IPS-18a (cell line): ENCODE data around the gene TBC1D22B.

Experiments
- H3K27ac ChIP-seq: one replicate; pipeline ENCODE4 v1.5.1; 2013; ENCODE audit warnings: low read length
- H3K27me3 ChIP-seq: one replicate; pipeline ENCODE4 v1.6.1; 2013; ENCODE audit warnings: mild to moderate bottlenecking, low read length; ENCODE audit not compliant: control insufficient read depth, insufficient read depth
- H3K36me3 ChIP-seq: one replicate; pipeline ENCODE4 v1.6.1; 2013; ENCODE audit warnings: low read depth, low read length; ENCODE audit not compliant: control insufficient read depth
- H3K4me1 ChIP-seq: one replicate; pipeline ENCODE4 v1.6.1; 2013; ENCODE audit warnings: low read depth, low read length; ENCODE audit not compliant: control insufficient read depth
- H3K4me3 ChIP-seq: one replicate; pipeline ENCODE4 v1.5.1; 2013; ENCODE audit warnings: low read length
- H3K9ac ChIP-seq: one replicate; pipeline ENCODE4 v1.6.1; 2013; ENCODE audit warnings: mild to moderate bottlenecking, low read length, moderate library complexity
- H3K9me3 ChIP-seq: one replicate; pipeline ENCODE4 v1.6.1; 2013; ENCODE audit warnings: low read depth, low read length; ENCODE audit not compliant: control insufficient read depth

The TBC1D22B gene

DNA sequence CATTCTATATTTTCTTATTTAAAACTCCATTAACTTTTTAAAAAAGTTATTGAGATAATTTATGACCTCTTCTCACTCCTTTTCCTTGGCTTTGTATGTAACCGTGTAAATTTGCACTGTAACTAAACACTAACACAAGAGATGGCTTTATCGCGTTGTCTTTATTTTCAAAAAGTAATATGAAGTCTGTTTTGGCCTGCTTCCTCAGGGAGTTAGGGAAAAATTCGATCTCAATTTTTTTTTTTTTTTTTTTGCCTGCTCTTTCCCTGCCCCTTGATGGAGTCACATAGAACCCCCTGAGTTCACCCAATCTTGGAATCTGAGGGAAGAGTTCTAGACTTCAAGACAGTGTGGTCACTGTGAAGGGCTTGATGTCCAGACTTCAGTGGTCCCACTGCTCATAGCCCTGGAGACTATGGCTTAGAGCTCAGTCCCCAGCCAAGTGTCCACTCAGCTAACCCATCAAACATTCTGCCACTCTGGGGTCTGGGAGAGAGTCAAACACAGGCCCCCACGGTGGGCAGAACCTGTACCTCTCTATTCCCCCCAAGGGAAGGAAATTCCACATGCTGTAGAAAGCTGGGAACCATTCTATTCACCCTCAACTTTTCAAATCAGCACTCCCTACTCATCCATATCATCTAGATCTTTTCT, 15.7 kb upstream of the TBC1D22B start:
- H3K27me3 ChIP-seq: no peaks in the 10 kb centered on the region
- H3K9ac ChIP-seq: no peak overlapping the region
- no peaks in the 10 kb centered on the region for H3K36me3 ChIP-seq
- no peak overlapping the region for H3K4me3 ChIP-seq
- no peaks in the 10 kb centered on the region for H3K4me1 ChIP-seq
- no peaks in the 10 kb centered on the region for H3K9me3 ChIP-seq
- no peak overlapping the region for H3K27ac ChIP-seq

DNA sequence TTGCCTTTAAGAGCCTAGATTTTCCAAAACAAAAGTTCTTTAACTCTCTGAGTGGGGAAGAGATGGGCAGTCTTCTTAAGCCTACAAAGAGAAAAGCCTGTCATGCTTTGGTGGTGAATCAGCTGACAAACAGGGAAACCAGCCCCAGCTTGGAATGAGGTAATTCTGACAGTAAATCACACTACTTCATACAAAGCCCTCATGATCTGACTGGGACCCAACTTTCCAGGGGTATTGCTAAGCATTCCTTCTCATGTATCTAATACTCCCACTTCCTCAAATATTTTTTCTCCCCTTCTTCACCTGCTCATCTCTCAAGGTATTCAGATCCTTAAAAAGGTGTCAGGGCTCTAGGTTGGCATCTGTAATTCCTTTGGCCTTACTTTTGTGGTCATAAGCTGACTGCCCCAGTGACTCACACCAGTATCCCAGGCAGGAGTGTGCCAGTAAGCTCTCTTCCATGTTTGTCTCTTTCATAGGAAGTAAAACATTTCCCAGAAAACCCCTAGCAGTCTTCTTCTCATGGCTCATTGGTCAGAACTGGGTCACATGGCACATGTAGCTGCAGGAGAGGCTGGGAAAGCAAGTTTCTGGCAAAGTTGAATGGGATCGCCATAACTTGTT, 15.0 kb upstream of the TBC1D22B start:
- Histone ChIP-seq H3K27me3 (no peaks in the 10 kb centered on the region), H3K9ac (no peak overlapping the region), H3K9me3 (no peaks in the 10 kb centered on the region), H3K36me3 (no peaks in the 10 kb centered on the region), H3K27ac (no peak overlapping the region), H3K4me1 (no peaks in the 10 kb centered on the region), H3K4me3 (no peak overlapping the region)

DNA sequence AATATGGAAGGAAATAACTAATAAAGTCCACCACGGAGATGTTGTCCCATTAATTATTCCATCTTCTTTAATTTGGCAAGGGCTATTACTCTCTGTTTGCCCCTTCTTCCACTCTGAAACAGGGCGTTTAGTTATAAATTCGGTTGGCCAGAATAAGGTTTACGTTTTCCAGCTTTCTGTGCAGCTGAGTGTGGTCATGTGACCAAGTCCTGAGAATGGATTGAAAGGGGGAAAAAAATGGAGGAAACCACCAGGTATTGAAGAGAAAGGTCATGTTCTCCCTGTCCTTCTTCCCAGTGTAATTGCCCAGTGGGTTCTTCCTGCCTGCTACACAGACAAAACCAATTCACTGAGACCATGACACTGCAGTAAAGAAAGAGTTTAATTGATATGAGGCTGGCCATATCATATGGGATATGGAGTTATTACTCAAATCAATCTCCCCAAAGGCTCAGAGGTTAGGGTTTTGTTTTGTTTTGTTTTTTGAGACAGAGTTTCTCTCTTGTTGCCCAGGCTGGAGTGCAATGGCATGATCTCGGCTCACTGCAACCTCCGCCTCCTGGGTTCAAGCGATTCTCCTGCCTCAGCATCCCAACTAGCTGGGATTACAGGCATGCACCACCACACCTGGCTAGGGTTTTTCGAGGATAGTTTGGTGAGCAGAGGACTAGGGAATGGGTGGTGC, 14.3 kb upstream of the TBC1D22B start:
- no peaks in the 10 kb centered on the region for H3K27me3 ChIP-seq
- no peak overlapping the region for H3K9ac ChIP-seq
- no peaks in the 10 kb centered on the region for H3K4me1 ChIP-seq
- H3K4me3 ChIP-seq: no peak overlapping the region
- H3K36me3 ChIP-seq: no peaks in the 10 kb centered on the region
- H3K9me3 ChIP-seq: no peaks in the 10 kb centered on the region
- no peak overlapping the region for H3K27ac ChIP-seq

DNA sequence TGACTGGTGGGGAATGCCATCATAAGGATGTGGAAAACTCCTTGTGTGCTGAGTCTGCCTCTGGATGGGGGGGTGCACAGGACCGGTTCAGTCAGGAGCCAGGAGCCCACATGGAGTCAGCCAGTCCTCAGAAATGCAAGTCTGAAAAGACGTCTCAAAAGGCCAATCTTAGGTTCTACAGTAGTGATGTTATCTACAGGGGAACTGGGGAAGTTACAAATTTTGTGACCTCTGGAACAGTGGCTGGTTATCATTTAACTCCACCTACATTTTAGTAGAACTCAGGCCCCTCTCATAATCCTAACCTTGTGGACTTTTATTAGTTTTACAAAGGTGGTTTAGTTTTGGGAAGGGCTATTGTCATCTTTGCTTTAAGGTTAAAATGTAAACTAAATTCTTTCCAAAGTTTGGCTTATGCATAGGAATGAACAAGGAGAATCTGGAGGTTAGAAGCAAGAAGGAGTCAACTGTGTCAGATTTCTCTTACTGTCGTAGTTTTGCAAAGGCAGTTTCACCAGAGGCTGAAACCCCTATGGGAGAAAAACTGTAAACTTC, 13.7 kb upstream of the TBC1D22B start:
- H3K9me3 ChIP-seq: no peaks in the 10 kb centered on the region
- no peak overlapping the region for H3K27ac ChIP-seq
- H3K27me3 ChIP-seq: no peaks in the 10 kb centered on the region
- no peaks in the 10 kb centered on the region for H3K36me3 ChIP-seq
- H3K9ac ChIP-seq: no peak overlapping the region
- no peaks in the 10 kb centered on the region for H3K4me1 ChIP-seq
- no peak overlapping the region for H3K4me3 ChIP-seq

DNA sequence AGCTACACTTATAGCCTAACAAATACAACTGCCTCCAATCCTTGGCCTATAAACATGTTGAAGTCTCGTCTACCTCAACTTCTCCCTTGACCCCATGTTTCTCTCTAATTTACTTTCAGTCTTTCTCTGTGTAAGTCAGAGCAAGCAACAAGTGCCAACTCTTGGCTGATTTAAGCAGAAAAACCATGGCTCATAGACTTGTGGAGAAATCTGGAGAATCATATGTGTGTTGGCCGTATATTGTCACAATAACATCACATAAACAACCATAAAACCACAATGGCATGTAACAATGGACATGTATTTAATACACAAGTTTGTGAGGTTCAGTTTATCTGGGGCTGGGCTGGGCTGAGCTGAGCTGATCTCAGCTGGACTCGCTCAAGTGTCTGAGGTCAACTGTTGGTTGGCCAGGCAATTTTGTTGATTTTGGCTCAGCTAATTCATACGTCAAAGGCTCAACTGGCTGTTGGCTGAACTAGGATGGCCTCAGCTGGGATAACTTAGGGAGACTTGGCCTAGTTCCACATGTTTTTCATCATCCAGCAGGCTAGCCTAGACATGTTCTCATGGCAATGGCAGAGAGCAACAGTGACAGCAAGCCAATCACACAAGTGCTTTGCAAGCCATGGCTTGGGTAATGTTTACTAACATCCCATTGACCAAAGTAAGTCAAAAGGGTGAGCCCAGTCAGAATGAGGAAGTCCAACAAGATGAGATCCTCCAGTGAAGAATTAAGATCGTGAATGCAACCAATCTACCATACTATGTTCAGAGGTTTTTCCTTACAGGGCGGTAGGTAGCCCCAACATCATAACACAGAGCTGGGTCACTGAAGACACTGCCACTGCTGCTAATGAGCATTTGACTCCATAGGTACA, 12.9 kb upstream of the TBC1D22B start:
- Histone ChIP-seq H3K27ac (no peak overlapping the region), H3K27me3 (no peaks in the 10 kb centered on the region), H3K4me1 (no peaks in the 10 kb centered on the region), H3K9ac (no peak overlapping the region), H3K36me3 (no peaks in the 10 kb centered on the region), H3K4me3 (no peak overlapping the region), H3K9me3 (no peaks in the 10 kb centered on the region)

DNA sequence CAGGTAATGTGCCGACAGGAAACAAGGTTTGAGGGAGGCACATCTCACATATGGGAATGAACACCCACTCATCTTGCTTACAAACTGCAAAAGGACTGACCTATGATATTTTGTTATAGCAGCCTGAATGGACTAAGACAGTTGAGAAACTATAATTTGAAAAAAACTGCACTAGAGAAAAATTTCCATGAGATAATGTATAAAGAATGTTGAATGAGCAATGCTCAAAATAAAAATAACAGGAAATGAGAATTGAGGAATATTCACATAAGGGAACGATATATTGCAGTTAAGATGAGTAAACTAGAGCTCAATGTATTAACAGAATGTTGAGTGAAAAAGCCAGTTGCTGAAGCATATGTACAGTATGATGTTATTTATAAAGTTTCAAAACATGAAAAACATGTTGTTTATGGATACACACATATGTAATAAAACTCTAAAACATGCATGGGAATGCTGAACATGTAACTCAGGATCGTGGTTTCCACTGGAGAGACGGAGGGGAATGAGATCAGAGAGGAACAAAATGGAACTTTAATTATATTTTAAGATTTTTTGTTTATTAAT, 6.3 kb upstream of the TBC1D22B start:
- Histone ChIP-seq H3K9me3 (no peaks in the 10 kb centered on the region), H3K4me3 (no peak overlapping the region), H3K27ac (no peak overlapping the region), H3K27me3 (no peaks in the 10 kb centered on the region), H3K9ac (no peak overlapping the region), H3K36me3 (no peaks in the 10 kb centered on the region), H3K4me1 (no peaks in the 10 kb centered on the region)

DNA sequence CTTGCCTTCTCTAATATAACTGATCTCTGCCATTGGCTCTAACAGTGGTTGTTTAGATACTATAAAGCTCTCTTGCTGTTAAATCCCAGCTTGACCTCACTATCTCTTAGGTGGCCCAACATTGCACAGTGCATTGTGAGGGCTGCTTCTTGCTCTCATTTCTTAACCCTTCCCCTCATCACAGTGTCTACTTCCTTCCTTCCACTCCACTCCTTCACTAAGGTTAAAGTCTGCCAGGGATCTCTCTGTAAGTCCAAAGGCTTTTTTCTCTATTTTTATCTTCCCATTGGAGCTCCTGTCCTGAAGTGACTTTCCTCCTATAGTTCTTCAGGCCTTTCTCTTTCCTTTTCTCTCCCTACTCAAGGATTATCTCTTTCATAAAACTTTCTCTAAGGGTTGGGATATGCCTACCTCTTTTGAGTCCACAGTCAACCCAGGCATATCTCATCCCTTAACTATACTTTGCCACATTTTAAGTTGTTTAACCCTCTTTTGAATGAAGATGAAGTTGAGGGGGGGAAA, 4.0 kb upstream of the TBC1D22B start:
- H3K36me3 ChIP-seq: no peaks in the 10 kb centered on the region
- H3K9ac ChIP-seq: no peak overlapping the region
- H3K27me3 ChIP-seq: no peaks in the 10 kb centered on the region
- H3K27ac ChIP-seq: no peak overlapping the region
- no peak overlapping the region for H3K4me3 ChIP-seq
- H3K4me1 ChIP-seq: no peaks in the 10 kb centered on the region
- no peaks in the 10 kb centered on the region for H3K9me3 ChIP-seq

DNA sequence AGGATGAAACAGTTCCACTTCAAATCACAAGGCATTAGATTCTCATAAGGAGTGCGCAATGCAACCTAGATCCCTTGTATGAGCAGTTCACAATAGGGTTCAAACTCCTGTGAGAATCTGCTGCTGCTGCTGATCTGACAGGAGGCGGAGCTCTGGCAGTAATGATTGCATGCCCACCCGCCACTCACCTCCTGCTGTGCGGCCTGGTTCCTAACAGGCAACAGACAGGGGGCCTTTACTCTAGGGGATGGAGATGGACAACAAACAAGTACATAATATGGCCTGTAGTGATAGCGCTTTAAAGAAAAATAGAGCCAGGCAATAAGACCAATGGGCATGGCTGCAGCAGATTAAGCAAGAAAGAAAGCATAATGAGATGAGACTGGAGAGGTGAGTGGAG, 2.7 kb upstream of the TBC1D22B start:
- no peak overlapping the region for H3K4me3 ChIP-seq
- H3K9me3 ChIP-seq: no peaks in the 10 kb centered on the region
- no peaks in the 10 kb centered on the region for H3K36me3 ChIP-seq
- H3K4me1 ChIP-seq: no peaks in the 10 kb centered on the region
- no peaks in the 10 kb centered on the region for H3K27me3 ChIP-seq
- no peak overlapping the region for H3K9ac ChIP-seq
- no peak overlapping the region for H3K27ac ChIP-seq

DNA sequence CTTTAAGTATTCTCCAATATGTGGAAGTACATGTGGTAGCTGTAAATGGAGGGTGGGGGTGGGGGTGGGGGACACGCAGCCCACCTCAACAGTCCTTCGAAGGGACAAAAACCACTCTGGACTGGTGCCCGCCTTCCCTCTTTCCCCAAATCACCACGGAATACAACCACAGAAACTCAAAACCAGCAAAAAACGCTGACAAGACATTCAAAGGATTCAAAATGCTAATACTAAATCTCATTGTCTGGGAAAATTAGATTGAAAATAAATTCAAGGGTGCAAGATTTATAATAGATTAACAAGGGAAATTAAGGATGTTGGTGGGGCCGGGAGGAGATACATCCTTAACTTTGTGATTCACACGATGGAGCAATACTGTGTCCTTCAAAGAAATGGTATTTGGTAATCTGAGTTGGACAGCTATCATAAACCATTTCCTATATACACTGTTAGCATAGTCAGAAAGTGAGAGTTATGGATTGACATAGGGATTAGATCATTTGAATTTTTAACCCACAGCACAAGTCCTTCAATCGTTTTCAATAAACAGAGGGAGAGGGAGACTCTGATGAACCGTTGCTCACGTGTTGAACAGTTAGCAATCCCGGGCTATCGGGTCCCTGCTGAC, 766 bp upstream of the TBC1D22B start:
- Histone ChIP-seq H3K27me3 (no peaks in the 10 kb centered on the region), H3K27ac (no peak overlapping the region), H3K9ac (peak overlapping the region; percentile 31), H3K36me3 (no peaks in the 10 kb centered on the region), H3K9me3 (no peaks in the 10 kb centered on the region), H3K4me3 (peak overlapping the region; percentile 94), H3K4me1 (no peaks in the 10 kb centered on the region)

DNA sequence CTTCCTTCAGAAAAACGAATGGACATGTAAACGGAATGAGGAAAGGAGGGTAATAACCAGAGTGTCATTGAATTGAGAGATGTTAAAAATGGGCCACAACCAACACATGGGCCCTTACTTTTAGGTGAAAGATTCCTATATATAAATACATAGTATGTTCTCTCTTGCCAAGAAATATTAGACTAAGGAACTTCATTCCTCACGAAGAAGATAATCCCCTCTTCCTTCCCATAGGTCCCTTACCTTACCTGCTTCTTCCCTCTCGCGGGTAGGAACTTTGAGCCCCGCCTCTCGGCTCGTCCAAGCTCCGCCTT, 295 bp upstream of the TBC1D22B start:
- H3K9ac ChIP-seq: peak overlapping the region; percentile 31
- H3K27ac ChIP-seq: no peak overlapping the region
- no peaks in the 10 kb centered on the region for H3K27me3 ChIP-seq
- H3K9me3 ChIP-seq: no peaks in the 10 kb centered on the region
- no peaks in the 10 kb centered on the region for H3K4me1 ChIP-seq
- peak overlapping the region; percentile 94 for H3K4me3 ChIP-seq
- H3K36me3 ChIP-seq: no peaks in the 10 kb centered on the region
